HG03342 (cell line): Measurements from ENCODE around the gene MTHFS.

Source experiments
- ATAC-seq: cut with Tn5 transposase; IDR thresholded peaks from one replicate; pipeline ENCODE4 v1.9.1; 2021; ENCODE audit warnings: mild to moderate bottlenecking, moderate library complexity; ENCODE audit not compliant: unreplicated experiment

MTHFS gene

GRCh38 chr15:79824136-79824701, 72.6 kb downstream of the MTHFS start:
- no peak for ATAC-seq

- no peak for ATAC-seq
These were observed 76.0 kb downstream of the MTHFS start for GRCh38 chr15:79820820-79821219.

- ATAC-seq = no peak
These were observed 76.6 kb downstream of the MTHFS start for GRCh38 chr15:79820176-79820575.

- no peak for ATAC-seq
These were observed 80.2 kb downstream of the MTHFS start for GRCh38 chr15:79816571-79816970.

GRCh38 chr15:79815468-79815867, 81.3 kb downstream of the MTHFS start:
- no peak for ATAC-seq

- no peak for ATAC-seq
These were observed 84.3 kb downstream of the MTHFS start for GRCh38 chr15:79812541-79812940.

- ATAC-seq = no peak
These were observed 85.1 kb downstream of the MTHFS start for GRCh38 chr15:79811406-79812405.

GRCh38 chr15:79804838-79805237, 92.0 kb downstream of the MTHFS start:
- ATAC-seq = no peak

GRCh38 chr15:79798311-79798710, 98.5 kb downstream of the MTHFS start:
- ATAC-seq = no peak
